Measurements from ENCODE around the gene CTSH. TPM values are rescaled to one million over a fixed set of nuclear protein-coding genes. Genes with fewer than 3 reads are reported as not detected.

Gene CTSH
- total RNA-seq, 1 experiment from 2014 or later = 20.4 TPM

DNA sequence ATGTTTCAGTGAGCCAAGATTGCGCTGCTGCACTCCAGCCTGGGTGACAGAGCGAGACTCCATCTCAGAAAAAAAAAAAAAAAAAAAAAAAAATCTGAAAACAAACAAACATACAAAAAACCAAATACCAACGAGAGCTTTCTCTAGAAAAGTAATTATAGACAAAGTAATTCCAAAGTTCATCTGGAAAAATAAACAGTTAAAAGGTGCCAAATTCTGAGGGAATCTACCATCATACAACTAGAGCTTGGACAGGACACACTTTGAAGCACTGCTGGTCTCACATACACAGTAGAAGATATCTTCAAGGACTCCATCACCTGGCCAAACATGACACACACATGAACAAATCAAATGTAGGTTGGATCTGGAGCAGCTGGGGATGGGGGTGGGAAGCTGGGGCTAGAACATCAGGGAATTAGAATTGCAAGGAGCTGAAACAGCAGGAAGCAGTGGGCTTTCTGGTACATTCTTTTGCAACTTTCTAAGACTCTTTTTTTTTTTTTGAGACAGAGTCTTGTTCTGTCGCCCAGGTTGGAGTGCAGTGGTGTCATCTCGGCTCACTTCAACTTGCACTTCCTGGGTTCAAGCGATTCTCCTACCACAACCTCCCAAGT lies 41.1 kb upstream of the CTSH start:
- no peaks in the 10 kb centered on the region for H3K36me3 Mint-ChIP-seq
- H3K4me3 Mint-ChIP-seq = no peak overlapping the region
- ATAC-seq (no peak), DNase-seq (ENCODE audit: low spot score) (no peak)
- ChIA-PET POLR2A (no interaction called here), CTCF (interaction anchor here (0.9 to 2.3 kb wide), 2 partner anchors 21 to 78 kb away, joined by 6 to 16 read pairs; no protein-coding TSS in a partner anchor)
- H3K27me3 Mint-ChIP-seq (ENCODE audit: low read depth) = no peaks in the 10 kb centered on the region; the same call in 1 of the 2 replicates
- TF ChIP-seq MXD4 (CRISPR knock-in tag; IDR thresholded peaks at IDR 0.05; ENCODE audit: borderline replicate concordance) (no peak), ZNF396 (CRISPR knock-in tag; IDR thresholded peaks at IDR 0.05; ENCODE audit: borderline replicate concordance) (no peak), ETV6 (CRISPR knock-in tag; IDR thresholded peaks at IDR 0.05) (no peak), ZNF263 (CRISPR knock-in tag; IDR thresholded peaks at IDR 0.05; ENCODE audit: low read depth) (no peak), MAX (CRISPR knock-in tag; IDR thresholded peaks at IDR 0.05) (no peak)
- no peaks in the 10 kb centered on the region for H3K4me1 Mint-ChIP-seq
- H3K9me3 Mint-ChIP-seq = no peaks in the 10 kb centered on the region
- H3K27ac Mint-ChIP-seq = no peak overlapping the region

GRCh38 chr15:78984041-78984440 lies 39.2 kb upstream of the CTSH start:
- Mint-ChIP-seq H3K27me3 (ENCODE audit: low read depth) (peaks cover 2% of the 10 kb centered on the region), H3K4me1 (peaks cover 6% of the 10 kb centered on the region), H3K27ac (no peak overlapping the region), H3K36me3 (no peaks in the 10 kb centered on the region), H3K4me3 (no peak overlapping the region), H3K9me3 (no peaks in the 10 kb centered on the region)
- POLR2A ChIA-PET = no interaction called here
- TF ChIP-seq ZNF232 (CRISPR knock-in tag; IDR thresholded peaks at IDR 0.05) (no peak), NFE2L1 (CRISPR knock-in tag; IDR thresholded peaks at IDR 0.05) (no peak), TCF7 (CRISPR knock-in tag; IDR thresholded peaks at IDR 0.05; ENCODE audit: low read depth) (no peak), RELA (CRISPR knock-in tag; IDR thresholded peaks at IDR 0.05; ENCODE audit: borderline replicate concordance) (no peak), RORB (CRISPR knock-in tag; IDR thresholded peaks at IDR 0.05) (no peak), ZNF317 (CRISPR knock-in tag; IDR thresholded peaks at IDR 0.05; ENCODE audit: borderline replicate concordance, low read depth) (no peak), NR1H2 (CRISPR knock-in tag; IDR thresholded peaks at IDR 0.05) (no peak), TP53 (CRISPR knock-in tag; IDR thresholded peaks at IDR 0.05) (no peak), ZNF281 (CRISPR knock-in tag; IDR thresholded peaks at IDR 0.05) (no peak), E2F4 (CRISPR knock-in tag; IDR thresholded peaks at IDR 0.05; ENCODE audit: borderline replicate concordance, low read depth) (no peak), KAT7 (CRISPR knock-in tag; IDR thresholded peaks at IDR 0.05; ENCODE audit: borderline replicate concordance) (no peak), PRRX2 (CRISPR knock-in tag; IDR thresholded peaks at IDR 0.05) (no peak), CBFB (CRISPR knock-in tag; IDR thresholded peaks at IDR 0.05; ENCODE audit: low read depth) (no peak), PREB (CRISPR knock-in tag; IDR thresholded peaks at IDR 0.05; ENCODE audit: borderline replicate concordance) (no peak), ZNF263 (CRISPR knock-in tag; IDR thresholded peaks at IDR 0.05; ENCODE audit: low read depth) (no peak), AFF4 (CRISPR knock-in tag; IDR thresholded peaks at IDR 0.05; ENCODE audit: borderline replicate concordance) (no peak), CDX4 (CRISPR knock-in tag; IDR thresholded peaks at IDR 0.05; ENCODE audit: borderline replicate concordance) (no peak)
- TF ChIP-seq, protein P1, sequence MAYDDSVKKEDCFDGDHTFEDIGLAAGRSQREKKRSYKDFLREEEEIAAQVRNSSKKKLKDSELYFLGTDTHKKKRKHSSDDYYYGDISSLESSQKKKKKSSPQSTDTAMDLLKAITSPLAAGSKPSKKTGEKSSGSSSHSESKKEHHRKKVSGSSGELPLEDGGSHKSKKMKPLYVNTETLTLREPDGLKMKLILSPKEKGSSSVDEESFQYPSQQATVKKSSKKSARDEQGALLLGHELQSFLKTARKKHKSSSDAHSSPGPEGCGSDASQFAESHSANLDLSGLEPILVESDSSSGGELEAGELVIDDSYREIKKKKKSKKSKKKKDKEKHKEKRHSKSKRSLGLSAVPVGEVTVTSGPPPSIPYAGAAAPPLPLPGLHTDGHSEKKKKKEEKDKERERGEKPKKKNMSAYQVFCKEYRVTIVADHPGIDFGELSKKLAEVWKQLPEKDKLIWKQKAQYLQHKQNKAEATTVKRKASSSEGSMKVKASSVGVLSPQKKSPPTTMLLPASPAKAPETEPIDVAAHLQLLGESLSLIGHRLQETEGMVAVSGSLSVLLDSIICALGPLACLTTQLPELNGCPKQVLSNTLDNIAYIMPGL (CRISPR knock-in tag; IDR thresholded peaks at IDR 0.05) = no peak
- CTCF ChIA-PET = interaction anchor here (1.0 kb wide), 1 partner anchor 23 kb away, joined by 3 read pairs; no protein-coding TSS in a partner anchor
- ATAC-seq = no peak
- DNase-seq (ENCODE audit: low spot score) = no peak
